Measurements from ENCODE around the gene SATB2.
A peak's percentile ranks its signal among the peaks of the same experiment; 100 is the strongest.

SATB2 gene

DNA sequence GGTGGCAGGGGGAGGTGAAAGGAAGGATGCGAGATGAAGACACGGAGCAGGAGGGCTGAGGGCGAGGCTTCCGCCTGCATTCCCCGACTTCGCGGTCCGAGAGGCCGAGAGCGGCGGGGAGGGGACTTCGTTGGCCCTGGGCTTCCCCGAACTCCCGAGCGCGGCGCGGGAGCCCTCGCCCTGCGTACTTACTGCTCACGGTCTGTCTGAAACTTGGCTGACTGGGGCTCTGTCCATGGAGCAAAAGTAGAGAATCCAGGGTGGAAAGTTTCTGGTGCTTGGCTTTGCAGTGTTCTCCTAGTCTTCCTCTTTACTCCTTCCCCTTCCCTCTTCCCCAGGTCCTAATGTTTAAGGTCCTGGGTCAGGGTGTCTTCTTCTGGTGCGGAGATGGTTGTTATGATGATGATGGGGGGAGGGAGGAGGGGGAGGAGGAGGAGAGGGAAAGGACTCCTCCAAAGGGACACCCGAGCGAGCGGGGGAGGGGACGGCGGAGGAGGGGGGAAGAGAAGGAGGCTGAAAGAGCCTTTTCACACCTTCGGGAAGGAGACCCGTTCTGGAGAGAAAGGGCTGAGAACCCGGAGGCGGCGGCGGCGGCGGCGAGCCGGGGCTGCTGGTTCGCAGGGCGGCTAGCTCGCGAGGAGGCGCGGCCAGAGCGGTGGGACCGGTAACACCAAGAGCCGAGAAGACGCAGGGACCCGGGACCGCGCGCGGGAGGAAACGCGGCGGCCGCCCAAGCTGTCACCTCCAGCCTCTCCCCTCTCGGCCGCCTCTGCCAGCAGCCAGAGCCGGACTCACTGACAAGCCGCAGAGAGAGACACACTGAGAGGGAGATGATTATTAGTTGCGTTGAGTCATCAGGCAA lies at the start of gene SATB2:
Gene SATB2 (minus strand): TSS at position 793 of the 862 bp plus-strand sequence. CDS start 1,902 bp downstream, outside the sequence.
- DNase-seq (ENCODE audit: low spot score), result no peak

DNA sequence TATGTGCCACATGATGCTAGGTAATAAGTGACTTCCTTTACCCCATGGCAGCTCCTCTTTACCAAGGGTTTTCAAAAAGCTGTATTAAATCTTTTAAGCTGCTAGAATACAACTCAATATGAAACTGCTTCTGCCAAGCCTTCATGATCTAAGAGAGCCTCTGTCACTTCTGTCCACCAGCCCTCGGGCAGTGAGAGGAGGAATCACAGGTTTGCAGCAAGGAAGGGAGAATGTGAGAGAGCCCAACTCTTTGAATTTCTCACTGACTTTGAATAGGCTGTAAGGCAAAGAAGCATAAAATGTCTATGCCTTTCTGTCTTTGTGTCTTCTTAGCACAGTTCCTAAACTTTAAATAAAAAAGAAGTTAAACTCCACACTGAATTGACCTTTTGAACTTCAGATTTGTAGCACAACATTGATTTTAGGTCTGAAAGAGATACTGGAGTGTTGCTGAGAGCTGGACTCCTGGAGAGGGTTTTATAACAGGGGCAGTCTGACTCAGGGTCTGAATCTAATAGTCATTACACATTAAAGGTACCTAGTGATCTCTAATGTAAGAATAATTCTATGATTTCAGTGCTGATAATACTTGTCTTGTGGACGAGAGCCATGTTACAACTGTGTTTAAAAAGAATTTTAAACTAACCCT lies 48.1 kb upstream of the SATB2 start:
- DNase-seq (ENCODE audit: low spot score), result no peak

DNA sequence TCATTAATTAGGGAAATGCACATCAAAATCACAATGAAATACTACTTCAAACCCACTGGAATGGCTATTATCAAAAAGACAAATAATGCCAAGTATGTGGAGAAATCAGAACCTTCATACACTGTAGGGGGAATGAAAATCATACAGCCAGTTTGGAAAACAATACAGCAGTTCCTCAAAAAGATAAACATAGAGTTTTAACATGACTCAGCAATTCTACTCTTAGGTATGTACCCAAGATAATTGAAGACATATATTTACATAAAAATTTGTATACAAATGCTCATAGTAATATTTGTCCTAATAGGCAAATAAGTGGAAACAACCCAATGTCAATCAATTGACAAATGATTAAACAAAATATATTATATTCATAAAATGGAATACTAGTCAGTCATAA lies 45.4 kb upstream of the SATB2 start:
- DNase-seq (ENCODE audit: low spot score), result no peak

DNA sequence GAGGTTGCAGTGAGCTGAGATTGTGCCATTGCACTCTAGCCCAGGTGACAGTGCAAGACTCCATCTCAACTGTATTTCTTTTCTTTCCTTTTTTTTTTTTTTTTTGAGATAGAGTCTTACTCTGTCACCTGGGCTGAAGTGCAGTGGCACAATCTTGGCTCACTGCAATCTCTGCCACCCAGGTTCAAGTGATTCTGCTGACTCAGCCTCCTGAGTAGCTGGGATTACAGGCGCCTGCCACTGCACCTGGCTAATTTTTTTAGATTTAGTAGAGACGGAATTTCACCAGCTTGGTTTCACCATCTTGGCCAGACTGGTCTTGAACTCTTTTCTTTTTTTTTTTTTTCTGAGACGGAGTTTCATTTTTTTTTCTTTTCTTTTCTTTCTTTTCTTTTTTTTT lies 41.3 kb upstream of the SATB2 start:
- DNase-seq (ENCODE audit: low spot score), result no peak

DNA sequence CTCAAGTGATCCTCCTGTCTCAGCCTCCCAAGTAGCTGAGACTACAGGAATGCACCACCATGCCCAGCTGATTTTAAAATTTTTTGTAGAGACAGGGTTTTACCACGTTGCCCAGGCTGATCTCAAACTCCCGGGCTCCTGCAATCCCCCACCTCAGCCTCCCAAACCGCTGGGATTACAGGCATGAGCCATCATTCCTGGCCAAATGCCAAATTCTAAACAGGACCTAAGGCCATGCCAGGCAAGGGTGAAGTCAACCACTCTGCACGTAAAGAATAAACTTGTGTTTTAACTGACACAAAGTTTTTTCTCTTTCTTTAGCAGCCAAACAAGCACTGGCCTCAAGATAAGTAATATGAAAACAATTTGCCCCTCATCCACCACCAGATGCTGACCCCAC lies 37.4 kb upstream of the SATB2 start:
- DNase-seq (ENCODE audit: low spot score), result no peak

DNA sequence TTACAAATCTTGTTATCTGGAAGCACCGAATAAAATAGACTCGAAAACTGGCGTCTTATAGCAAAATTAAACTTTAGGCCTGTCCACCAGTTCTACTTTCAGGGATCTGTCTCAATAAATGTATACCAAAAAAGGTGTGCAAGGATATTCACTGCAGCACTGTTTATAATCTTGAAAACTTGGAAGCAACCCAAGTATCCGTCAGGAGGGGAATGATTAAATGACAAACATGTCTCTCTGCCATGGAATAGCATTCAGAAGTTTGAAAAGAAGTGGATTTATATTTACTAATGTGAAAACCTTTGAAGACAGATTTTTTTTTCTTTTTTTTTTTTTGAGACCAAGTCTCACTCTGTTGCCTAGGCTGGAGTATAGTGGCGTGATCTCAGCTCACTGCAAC lies 32.3 kb upstream of the SATB2 start:
- DNase-seq (ENCODE audit: low spot score), result no peak

DNA sequence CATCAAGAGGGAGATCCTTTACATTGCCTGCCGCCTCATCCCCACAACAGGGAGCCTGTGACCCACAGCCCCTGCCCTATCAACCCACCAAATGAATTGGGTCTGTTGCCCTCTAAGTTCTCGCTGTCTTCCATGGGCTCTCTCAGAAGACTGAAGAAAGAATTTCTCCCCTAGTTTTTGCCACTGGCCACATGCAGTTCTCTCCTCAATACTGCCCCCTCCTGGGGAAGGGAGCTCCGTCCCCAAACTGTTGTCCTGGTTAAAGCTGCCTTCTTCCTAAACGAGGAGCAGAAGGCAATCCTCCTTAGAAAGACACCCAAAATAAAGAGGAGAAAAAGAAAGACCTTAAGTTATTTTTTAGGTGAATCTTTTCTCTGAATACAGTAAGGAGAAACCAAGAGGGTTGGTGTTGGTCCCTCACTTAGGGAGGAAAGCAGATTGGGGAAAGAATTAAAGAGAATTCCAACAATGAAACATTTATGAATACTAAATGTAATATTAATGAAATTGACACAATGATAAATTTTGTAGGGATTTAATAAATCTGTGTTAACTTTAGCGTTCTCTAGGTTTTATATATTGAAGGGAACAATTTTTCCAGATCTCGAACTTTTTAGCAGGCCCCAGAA lies 31.1 kb upstream of the SATB2 start:
- peak; percentile 25 for DNase-seq (ENCODE audit: low spot score)

DNA sequence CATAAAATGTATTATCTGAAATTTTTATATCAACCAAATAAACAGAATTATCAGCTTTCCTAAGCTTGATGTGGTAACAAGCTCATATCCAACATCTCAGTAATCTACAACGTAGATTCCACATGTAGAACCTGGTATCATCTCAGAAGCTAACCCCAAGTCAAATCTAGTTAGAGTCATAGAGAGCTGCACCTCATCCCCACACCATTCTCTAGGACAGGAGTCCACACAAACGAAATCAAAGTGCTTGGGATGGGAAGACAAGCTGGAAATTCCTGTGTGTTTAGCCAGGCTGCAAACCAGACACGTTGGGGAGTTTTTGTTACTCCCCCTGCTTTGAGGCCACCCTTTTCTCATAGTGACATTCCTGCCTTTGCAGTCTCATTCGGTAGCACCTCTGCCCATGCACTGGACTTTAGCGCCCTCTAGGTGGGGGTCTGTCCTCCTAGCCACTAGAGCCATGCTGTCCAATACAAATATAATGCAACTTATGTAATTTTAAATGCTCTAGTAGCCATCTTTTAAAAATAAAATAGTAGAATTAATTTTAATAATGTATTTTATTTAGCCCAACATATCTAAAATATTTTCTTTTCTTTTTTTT lies 28.1 kb upstream of the SATB2 start:
- DNase-seq (ENCODE audit: low spot score), result peak; percentile 14

DNA sequence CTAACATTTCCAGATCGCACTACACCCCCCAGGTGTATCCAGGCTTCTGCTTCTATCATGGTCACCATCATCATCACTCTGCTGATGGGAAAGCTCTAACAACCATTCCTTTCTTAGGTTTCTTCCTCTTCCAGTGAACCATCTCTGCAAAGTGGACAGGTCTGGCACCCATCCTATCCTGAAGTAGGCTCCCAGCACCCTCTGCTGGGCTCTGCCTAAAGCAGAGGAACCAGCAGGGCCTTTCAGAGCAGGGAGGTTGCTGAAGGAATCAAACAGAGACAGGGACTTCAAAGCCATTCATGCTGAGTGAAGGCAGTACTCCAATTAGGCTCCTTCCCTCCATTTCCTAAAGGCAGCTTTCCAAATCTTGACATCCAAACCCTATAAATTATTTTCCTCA lies 27.2 kb upstream of the SATB2 start:
- no peak for DNase-seq (ENCODE audit: low spot score)

DNA sequence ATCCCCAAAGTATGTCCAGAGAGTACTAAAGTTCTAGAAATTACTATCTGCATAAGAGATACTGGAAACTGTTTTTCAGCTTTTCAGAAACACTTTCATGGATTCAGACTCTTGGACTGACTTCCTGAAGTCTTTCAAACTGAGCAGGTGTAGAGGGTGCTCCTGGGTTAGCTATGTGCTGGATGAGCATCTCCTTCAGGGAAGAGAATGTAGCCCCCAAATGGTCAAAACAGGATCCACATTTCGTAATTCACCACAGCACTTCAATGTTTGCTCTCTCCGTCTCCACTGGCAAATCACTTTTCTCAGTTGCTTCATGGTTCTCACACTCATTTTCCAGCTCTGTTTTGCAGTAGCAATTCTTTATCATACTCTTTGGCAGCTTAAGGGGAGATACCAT lies 23.2 kb upstream of the SATB2 start:
- no peak for DNase-seq (ENCODE audit: low spot score)

DNA sequence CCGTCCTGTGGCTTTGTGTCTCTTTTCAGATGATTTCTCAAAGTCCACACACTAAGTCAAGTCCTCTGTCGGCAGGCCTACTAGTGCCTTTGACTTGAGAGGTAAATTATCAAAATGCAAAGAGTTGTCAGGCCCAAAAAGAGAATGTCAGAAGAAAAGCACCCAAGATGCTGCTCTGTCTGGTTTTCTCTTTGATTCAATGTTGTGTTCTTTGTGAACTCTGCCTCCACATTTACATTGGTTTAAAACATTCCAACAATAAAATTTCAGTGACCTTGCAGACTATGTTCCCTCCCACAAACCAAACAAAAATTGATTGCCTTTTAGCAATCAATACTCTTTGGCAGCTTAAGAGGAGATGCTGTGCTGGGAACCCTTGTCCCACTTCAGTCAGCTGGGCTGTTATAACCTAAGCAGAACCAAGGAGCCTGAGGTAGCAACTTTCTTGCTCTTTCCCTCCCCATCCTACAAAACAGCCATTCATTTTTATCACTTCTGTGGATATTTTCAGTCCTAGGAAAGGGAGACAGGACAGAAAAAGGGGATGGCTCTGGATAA lies 19.6 kb upstream of the SATB2 start:
- DNase-seq (ENCODE audit: low spot score), result no peak

DNA sequence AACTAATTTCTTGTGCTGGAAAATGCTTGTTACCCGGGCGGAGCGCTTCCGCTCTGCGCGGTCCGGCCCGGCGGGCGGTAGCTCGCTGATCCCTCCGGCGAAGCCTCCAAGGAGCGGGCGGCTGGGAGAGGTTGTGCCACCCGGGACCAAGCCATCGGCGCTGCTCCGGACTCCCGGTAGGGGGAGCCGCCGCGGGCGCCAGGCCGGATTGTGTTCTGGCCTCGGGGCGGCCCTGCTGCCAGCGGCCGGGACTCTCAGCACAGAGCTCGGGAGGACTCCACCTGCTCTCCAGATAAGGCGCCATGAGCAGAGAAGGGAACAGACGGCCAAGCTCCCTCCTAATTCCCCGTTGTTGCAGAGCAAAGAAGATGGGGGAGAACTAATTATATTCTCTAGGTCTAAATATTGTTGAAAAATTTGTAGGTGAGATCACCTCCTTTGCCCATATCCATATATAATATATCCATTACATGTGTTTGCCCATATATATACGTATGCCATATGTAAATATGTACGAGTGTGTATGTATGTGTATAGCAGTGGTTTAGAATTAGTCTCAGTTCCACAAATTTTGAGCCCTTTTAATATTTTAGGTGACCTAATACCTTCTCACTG lies 13.8 kb upstream of the SATB2 start:
- peak; percentile 50 for DNase-seq (ENCODE audit: low spot score)

DNA sequence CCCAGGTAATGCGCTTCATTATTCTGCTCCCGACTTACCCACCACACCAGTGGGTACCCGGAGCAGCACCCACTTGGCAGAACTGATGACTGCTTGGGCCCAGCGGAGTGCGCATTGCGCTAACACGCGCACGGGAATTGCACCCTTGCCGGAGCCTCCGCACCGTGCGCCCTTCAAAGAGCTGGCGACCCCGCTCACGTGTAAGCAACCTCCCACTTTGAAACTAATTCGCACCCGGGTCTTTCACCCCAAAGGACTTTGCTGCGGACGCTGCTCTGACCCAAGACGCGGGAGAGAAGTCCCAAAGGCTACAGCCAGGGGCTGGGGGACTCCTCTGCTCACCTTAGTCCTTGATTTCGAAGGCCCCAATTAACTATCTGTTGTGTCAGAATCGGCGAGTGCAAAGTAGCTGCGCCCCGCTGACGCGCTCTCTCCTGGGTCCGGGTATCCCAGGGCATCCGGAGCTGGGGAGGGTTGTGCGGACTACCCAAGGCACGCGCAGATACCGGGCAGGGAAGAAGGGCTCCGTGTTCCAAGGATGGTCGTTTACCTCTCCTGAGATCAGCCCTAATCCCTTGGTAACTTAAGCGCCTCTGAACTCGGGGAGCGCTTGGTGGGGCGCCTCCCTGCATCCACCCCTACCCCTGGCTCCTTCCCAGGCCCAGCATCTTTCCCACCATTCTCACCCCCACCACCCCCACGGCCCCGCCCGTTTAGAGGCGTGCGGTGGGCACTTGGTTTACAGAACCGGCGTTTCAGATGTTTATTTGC lies 13.1 kb upstream of the SATB2 start:
- DNase-seq (ENCODE audit: low spot score), result no peak

DNA sequence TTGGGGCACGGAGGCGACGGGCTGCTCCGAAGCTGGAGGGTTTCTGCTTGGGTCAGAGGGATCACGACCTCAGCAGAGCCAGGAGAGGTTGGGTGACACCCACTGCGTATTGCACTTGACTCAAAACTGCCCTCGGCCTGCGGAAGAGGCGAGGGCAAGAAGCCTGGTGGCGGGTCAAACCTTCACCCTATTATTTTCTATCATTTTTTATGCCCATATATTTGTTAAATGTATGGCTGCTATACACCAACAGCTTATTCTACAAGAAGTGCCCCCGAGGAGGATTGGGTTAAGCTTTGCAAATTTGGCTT lies 12.6 kb upstream of the SATB2 start:
- no peak for DNase-seq (ENCODE audit: low spot score)

DNA sequence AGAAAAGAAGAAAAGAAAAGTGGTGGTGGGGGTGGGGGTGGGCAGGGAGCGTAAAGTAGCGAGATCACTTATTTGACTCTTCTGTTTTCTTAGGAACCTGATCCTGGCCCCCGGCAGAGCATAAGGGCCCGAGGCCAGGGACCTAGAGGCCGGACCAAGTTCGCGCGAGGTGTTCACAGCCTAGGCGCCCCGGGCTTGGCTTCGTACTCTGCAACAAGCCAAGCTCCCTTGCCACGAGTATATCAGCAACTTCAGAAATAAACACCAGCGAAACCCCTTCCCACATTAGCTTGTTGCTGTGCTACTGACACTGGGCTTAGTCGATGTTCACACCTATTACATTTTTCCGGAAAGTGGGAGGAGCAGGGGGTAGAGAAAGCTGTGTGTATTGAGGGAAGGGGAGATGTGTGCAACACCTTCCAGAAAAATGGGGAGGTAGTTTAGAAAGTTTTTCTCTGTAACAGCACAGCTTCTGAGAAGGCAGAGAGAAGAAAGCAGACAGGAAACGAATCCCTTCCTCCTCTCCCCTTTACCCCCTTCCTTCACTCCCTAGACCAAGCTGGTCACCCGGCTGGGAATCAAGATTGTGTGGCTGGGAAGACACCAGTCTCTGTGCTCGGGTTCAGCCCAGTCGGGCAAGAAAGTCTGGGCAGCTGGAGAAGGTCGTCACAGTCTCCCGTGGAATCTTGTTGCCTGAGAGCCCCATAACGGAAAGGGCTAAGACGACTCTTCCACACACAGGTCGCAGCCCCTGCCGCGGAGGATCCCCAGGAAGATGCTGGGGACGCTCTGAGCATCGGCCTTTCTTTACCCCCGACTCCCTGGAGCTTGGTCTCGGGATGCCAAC lies 12.0 kb upstream of the SATB2 start:
- DNase-seq (ENCODE audit: low spot score), result no peak

DNA sequence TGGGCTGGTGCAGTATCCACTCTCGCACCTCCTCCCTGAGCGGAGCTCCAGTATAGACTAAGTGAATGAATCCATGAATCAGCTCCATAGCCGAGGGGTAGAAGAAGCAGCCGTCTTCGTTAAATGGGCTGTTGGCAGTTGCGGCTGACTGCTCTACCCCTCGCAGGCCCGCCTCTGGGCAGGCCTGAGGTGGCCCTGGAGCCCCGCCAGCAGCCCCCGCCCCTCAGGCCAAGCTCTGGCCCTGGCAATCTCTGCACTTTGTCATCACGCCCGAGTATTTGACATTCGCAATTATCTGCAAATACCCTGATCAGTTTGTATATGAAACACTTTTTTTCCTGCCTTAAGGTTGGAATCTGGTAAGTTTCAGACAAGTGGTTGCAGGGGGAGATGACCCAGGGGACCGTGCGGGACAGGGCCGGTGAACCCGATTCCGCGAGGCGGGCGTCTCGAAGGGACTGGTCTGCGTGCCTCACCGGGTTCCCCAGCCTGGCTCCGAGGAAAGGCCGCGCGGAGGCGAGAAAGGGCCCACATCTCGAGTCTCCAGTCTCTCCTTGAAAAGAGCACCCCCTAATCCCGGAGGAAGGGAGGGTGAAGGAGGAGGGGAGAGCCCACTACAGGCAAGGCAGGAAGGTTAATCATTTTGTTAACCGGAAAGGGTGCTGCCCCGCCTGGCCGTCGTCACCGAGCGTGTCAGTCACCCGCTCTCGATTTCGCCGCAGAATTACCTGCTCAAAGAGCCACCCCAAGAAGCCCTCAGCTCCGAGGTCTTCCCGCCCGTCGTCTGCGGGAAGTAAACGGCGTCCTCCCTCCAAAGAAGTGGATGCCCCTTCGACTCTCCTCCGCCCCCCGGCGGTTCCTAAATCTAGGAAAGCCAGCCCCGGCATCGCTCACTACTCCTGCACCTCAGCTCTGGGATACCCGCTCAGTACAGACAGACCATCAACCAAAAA lies 11.1 kb upstream of the SATB2 start:
- DNase-seq (ENCODE audit: low spot score), result no peak

DNA sequence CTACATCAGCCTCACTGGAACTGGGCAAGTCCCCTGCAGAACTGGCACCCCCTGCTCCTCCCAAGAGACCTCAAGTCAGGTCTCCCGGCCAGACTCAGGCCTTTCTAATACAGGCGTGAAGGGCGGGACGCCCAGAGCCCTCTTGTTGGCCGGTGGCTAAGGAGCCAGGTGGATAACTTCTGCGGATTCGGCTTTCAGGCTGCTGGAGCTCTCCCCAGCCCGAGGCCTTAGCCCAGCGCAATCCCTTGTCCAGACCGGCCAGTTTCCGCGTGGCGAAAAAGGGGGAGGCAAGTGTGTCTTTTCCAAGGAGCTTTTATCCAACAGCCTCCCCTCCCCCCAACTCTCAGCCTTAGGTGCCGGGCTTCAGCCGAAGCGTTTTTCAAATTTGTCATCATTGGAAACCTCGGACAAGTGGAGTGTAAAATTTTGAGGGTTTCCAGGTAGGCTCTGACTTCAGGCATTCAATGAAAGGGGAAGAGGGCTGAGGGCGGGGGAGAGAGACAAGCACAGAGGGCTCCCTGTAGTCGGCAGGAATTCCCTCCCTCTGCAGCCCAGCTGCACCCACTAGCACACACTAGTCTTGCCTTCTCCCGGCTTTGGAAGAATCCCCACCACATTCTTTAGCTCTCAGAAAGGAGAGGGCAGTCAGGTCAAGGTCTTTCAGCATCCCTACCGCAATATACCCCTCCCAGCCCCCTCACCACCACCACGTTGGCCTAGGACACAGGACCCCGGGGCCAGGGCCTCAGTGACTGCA lies 9.5 kb upstream of the SATB2 start:
- DNase-seq (ENCODE audit: low spot score), result no peak

DNA sequence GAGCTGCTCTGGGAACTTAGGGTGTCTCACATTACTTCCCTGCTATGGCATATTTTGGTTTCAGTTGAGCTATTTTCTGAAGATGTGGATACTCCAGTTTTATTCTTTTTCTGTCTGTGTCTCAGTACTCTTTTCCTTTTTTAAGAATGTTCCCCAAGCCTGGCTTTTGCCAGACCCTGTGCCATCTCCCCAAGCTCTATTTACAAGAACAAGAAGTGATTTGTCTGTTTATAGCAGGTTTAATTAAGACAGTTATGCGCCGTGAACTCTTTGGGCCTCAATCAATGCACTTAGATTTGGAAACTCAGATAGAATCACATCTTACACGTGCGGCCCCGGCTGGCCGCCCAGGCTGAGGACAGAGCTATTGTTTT lies 8.9 kb upstream of the SATB2 start:
- DNase-seq (ENCODE audit: low spot score), result no peak

Data from putamen (tissue), 1 donor.